Measurements from ENCODE around the gene SYCP1. TPM values are rescaled to one million over a fixed set of nuclear protein-coding genes. Genes with fewer than 3 reads are reported as not detected.

Gene SYCP1
- total and polyA plus RNA-seq, 2 of the 13 experiments (the other 11 are each of a cell fraction or from before 2014, with no cell fraction given) = not detected

DNA sequence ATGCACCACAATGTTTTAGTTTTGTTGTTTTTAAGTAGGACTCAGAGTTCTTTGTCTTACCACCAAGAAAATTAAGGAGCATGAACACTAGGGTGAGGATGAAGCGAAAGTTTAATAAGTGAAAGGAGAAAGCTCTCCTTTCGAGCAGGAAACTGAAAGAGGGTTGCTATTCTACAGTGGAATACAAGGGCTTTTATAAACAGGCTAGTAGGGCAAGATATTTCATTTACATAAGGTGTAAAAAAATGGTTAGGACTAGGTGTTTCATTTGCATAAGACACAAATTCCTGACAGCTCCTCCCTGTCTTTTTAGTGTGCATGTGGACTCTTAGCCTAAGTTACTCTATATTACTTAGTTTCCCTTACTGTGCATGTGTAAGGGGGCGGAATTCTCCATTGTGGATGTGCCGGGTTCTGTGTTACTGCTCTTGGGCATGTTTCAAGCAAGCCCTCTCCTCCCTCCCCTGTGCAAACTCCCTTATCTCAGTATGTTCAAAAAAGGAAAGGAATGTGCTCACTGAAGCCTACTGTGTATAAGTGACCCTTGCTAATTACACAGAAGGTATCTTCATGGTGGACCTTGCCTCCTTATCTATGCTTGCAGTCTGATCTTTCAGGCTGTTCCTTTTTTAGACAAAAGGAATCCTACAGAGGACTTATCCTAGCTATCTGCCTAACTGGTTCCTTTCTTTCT, 182.3 kb downstream of the SYCP1 start (continued):
- TF ChIP-seq ZNF33A (CRISPR knock-in tag; IDR thresholded peaks at IDR 0.05; ENCODE audit: borderline replicate concordance) (no peak), ZNF24 (IDR thresholded peaks at IDR 0.05) (no peak), ZMYM2 (CRISPR knock-in tag; IDR thresholded peaks at IDR 0.05) (no peak), DNMT1 (CRISPR knock-in tag; IDR thresholded peaks at IDR 0.05) (no peak), PLRG1 (conservative IDR thresholded peaks at IDR 0.05) (no peak), NCOA1 (CRISPR knock-in tag; IDR thresholded peaks at IDR 0.05) (0 out of 2 replicates have a peak, but pooled peaks have one; percentile 32), HMGA1 (CRISPR knock-in tag; conservative IDR thresholded peaks at IDR 0.05) (no peak), TBL1XR1 (IDR thresholded peaks at IDR 0.05; ENCODE audit: borderline replicate concordance, low read length, partially characterized antibody) (no peak), ZNF468 (CRISPR knock-in tag; IDR thresholded peaks at IDR 0.05) (no peak), TBP (CRISPR knock-in tag; IDR thresholded peaks at IDR 0.05) (no peak), ZZZ3 (CRISPR knock-in tag; IDR thresholded peaks at IDR 0.05; ENCODE audit: borderline replicate concordance) (no peak), NFKB2 (CRISPR knock-in tag; IDR thresholded peaks at IDR 0.05; ENCODE audit: borderline replicate concordance) (no peak), ATF7 (IDR thresholded peaks at IDR 0.05) (no peak), ATF7 (CRISPR knock-in tag; IDR thresholded peaks at IDR 0.05) (no peak), ZNF10 (CRISPR knock-in tag; IDR thresholded peaks at IDR 0.05; ENCODE audit: borderline replicate concordance, low read depth) (no peak), CAMTA2 (CRISPR knock-in tag; IDR thresholded peaks at IDR 0.05; ENCODE audit: borderline replicate concordance) (no peak)
- TF ChIP-seq, protein P1, sequence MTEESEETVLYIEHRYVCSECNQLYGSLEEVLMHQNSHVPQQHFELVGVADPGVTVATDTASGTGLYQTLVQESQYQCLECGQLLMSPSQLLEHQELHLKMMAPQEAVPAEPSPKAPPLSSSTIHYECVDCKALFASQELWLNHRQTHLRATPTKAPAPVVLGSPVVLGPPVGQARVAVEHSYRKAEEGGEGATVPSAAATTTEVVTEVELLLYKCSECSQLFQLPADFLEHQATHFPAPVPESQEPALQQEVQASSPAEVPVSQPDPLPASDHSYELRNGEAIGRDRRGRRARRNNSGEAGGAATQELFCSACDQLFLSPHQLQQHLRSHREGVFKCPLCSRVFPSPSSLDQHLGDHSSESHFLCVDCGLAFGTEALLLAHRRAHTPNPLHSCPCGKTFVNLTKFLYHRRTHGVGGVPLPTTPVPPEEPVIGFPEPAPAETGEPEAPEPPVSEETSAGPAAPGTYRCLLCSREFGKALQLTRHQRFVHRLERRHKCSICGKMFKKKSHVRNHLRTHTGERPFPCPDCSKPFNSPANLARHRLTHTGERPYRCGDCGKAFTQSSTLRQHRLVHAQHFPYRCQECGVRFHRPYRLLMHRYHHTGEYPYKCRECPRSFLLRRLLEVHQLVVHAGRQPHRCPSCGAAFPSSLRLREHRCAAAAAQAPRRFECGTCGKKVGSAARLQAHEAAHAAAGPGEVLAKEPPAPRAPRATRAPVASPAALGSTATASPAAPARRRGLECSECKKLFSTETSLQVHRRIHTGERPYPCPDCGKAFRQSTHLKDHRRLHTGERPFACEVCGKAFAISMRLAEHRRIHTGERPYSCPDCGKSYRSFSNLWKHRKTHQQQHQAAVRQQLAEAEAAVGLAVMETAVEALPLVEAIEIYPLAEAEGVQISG (CRISPR knock-in tag; IDR thresholded peaks at IDR 0.05) = no peak; the same call in 1 of the 2 replicates
- TF ChIP-seq, protein P2, sequence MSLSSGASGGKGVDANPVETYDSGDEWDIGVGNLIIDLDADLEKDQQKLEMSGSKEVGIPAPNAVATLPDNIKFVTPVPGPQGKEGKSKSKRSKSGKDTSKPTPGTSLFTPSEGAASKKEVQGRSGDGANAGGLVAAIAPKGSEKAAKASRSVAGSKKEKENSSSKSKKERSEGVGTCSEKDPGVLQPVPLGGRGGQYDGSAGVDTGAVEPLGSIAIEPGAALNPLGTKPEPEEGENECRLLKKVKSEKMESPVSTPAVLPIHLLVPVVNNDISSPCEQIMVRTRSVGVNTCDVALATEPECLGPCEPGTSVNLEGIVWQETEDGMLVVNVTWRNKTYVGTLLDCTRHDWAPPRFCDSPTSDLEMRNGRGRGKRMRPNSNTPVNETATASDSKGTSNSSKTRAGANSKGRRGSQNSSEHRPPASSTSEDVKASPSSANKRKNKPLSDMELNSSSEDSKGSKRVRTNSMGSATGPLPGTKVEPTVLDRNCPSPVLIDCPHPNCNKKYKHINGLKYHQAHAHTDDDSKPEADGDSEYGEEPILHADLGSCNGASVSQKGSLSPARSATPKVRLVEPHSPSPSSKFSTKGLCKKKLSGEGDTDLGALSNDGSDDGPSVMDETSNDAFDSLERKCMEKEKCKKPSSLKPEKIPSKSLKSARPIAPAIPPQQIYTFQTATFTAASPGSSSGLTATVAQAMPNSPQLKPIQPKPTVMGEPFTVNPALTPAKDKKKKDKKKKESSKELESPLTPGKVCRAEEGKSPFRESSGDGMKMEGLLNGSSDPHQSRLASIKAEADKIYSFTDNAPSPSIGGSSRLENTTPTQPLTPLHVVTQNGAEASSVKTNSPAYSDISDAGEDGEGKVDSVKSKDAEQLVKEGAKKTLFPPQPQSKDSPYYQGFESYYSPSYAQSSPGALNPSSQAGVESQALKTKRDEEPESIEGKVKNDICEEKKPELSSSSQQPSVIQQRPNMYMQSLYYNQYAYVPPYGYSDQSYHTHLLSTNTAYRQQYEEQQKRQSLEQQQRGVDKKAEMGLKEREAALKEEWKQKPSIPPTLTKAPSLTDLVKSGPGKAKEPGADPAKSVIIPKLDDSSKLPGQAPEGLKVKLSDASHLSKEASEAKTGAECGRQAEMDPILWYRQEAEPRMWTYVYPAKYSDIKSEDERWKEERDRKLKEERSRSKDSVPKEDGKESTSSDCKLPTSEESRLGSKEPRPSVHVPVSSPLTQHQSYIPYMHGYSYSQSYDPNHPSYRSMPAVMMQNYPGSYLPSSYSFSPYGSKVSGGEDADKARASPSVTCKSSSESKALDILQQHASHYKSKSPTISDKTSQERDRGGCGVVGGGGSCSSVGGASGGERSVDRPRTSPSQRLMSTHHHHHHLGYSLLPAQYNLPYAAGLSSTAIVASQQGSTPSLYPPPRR (CRISPR knock-in tag; IDR thresholded peaks at IDR 0.05; ENCODE audit: borderline replicate concordance) = 0 out of 2 replicates have a peak, but pooled peaks have one; percentile 16
- TF ChIP-seq, protein P3, sequence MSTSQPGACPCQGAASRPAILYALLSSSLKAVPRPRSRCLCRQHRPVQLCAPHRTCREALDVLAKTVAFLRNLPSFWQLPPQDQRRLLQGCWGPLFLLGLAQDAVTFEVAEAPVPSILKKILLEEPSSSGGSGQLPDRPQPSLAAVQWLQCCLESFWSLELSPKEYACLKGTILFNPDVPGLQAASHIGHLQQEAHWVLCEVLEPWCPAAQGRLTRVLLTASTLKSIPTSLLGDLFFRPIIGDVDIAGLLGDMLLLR (CRISPR knock-in tag; IDR thresholded peaks at IDR 0.05) = no peak
- TF ChIP-seq, protein P4, sequence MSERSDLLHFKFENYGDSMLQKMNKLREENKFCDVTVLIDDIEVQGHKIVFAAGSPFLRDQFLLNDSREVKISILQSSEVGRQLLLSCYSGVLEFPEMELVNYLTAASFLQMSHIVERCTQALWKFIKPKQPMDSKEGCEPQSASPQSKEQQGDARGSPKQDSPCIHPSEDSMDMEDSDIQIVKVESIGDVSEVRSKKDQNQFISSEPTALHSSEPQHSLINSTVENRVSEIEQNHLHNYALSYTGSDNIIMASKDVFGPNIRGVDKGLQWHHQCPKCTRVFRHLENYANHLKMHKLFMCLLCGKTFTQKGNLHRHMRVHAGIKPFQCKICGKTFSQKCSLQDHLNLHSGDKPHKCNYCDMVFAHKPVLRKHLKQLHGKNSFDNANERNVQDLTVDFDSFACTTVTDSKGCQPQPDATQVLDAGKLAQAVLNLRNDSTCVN (CRISPR knock-in tag; IDR thresholded peaks at IDR 0.05; ENCODE audit: borderline replicate concordance) = no peak
